NCI-H82 treated with DMSO at 0.1 percent for 48 hours (cell line): Measurements from ENCODE around the gene SHMT2.

Experiments used
- DNase-seq: peaks from one replicate; lab custom pipeline; 2025; ENCODE audit not compliant: unreplicated experiment; lab: John Stamatoyannopoulos, UW

Gene SHMT2

DNA sequence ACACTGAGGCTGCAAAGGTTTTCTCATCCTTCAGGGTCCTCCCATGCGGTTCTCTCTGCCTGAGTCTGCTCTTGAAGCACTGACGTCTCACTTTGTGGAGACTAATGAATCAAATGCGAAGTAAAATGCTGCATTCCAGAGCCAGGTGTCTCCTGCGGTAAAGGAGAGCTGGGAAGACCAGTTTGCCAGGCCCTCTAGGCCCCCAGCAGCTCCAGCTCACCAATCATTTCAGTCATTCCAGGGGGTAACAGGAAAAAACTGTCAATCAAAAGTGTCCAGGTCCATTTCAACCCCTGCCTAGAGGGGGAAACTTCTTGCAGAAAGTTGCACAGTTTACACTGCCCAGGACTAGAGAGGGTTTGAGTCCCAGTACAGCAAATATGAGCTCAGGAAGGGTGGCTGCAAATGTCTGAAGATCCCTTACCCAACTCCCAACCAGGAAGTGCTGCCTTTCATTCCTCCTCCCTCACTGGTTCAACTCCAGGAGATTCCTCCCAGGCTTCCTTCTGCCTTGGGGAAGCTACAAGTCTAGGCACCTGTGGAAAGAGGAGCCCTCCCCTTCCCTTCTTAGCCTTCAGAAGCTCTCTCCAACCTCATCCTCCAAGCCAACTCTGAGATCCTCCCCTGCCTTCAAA lies 15.6 kb upstream of the SHMT2 start:
- no peak for DNase-seq

DNA sequence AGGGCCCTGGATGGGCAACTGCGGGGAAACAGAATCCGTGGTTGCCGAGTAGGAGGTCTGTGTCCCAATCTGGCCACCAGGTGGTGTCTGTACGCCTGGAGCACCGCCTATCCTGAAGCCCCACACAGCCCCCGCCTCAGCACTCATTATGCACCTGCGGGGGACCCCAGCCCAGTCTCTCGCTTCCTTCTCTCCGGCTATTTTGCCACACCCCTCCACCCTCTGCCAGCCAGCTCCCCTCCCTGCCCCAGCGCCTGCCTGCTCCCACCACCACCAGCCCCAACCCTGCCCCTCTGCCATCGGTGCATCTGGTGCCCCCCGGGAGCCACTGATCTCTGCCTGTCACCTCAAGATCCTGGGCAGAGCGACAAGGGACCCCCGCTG lies 15.1 kb upstream of the SHMT2 start:
- peak; percentile 71 for DNase-seq

GRCh38 chr12:57215065-57215464 lies 14.4 kb upstream of the SHMT2 start:
- DNase-seq, result no peak

DNA sequence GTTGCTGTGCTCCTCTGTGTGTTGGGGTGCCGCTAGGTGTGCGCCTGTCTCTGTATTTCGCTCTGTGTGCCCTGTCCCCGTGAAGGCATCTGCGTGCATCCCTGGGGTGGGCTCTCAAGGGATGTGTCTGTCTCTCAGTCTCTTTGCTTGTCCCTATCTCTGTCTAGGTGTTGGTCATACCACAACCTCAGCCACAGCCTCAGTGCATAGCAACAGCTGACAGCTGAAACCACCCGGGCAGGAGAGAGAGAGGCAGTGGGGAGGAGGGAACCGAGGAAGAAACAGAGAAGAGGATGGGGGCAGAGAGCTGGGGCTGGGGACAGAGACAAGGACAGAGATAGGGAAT lies 13.9 kb upstream of the SHMT2 start:
- no peak for DNase-seq

GRCh38 chr12:57216014-57216911 lies 13.2 kb upstream of the SHMT2 start, which contains the start of gene NXPH4:
NXPH4 (plus strand) TSS chr12:57216794; CDS start chr12:57216970, 176 bp downstream.
- no peak for DNase-seq

DNA sequence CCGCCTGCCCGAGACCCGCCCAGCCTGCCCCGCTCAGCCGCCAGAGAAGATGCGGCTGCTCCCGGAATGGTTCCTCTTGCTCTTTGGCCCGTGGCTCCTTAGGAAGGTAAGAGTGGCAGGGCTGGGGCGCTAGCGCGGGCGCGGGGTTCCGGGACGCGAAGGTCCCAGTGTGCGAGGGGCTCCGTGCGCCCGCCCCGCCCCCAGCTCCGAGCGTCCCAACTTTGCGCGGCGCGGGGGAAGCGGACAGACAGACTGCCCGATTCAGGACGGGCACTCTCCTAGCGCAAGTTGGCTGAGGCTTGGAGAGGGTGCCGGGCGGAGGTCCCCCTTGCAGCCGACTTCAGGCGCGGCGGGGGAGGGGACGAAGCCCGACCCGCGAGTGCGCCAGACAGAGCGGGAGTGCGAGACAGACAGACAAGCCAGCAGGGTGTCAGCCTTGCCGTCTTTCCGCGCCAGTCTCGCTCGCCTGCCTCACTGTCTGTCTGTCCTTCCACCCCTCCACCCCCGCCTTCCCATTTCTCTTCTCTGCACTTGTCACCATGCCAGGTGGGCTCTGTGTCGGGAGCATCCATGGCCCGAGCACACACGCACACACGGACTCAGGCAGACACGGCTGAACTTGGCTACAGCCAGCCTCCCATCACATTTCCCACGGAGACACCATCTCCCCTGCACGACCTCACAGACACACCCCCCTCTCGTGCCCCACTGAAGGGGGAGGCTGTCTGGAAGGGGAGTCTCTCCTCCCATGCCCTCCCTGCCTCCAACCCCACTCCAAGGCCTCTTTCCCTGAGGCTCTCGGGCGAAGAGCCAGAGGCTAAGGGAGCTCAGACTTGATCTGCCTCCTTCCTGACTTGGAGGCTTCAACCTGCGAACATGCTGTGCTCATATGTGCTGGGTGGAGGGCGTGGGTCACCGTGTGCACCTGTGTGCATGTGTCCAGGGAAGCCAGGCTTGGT lies 12.3 kb upstream of the SHMT2 start:
- no peak for DNase-seq

DNA sequence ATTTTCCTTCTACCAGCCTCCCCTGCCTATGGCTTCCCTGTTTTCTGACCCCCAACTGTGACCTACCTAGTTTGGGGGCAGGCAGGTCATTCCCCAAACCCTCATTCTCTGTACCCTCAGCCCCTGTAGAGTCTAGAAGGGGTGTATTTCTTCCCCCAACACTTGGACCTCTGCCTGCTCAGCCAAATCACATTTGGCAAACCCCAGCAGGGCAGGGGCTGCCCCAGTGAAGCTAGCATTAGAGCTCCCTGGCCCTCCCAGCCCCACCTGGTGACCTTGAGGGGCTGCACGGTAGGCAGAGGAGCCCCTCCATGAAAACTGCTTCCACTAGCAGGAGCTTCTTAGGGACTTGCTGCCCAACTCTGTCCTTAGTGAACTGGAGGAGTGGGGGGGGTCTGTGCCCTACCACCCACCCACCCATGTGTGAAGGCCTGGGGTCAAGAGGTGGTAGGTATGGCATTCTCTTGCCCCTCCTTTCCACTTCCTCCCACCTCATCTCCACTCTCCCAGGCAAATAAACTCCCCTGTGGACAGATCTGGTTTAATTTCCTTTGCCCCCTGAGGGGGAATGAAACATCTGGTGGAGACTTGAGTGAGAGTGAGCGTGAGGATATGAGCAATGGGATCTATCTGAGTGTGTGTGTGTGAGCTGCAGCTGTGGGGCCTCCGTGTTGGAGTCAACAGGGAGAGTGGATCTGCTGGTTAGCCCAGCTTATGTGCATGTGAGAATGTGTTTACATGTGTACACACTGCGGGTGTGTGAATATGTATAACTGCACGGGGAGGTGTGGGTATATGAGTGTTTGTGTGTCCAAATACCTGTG lies 11.3 kb upstream of the SHMT2 start:
- no peak for DNase-seq

GRCh38 chr12:57219205-57219992 lies 10.1 kb upstream of the SHMT2 start:
- DNase-seq, result peak; percentile 96

DNA sequence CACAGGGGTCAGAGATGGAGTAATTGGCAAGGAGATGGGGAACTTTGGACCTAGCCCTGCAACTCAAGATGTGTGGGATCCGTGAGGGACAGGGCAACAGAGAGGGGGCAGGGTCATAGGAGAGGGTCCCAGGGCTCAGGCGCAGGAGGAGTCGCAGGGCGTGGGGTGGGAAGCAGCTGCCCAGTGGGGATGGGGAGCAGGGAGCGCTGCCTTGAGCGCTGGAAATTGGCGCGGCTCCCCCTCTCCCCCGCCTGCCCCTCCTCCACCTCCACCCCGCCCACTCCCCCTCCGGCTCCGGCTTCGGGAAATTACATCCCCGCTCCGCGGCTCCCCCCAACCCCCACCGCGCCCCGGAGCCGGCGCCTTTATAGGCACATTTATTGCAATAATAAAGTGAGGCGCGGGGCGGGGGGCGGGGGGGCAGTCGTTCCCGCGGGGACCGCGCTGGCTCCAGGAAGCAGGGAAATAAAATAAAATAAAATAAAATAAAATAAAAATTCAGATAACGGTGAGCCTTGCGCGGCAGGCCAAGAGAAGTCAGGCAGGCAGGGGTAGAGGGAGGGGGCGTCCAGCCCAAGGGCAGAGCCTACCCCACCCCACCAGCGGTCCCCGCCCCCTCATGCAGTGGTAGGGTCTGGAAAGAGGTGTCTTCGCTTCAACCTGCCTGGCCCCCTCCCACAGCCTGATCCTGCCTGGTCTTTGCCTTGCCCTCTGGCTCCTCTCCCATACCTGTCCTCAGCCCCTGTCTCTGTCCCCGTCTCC lies 9.3 kb upstream of the SHMT2 start:
- no peak for DNase-seq

DNA sequence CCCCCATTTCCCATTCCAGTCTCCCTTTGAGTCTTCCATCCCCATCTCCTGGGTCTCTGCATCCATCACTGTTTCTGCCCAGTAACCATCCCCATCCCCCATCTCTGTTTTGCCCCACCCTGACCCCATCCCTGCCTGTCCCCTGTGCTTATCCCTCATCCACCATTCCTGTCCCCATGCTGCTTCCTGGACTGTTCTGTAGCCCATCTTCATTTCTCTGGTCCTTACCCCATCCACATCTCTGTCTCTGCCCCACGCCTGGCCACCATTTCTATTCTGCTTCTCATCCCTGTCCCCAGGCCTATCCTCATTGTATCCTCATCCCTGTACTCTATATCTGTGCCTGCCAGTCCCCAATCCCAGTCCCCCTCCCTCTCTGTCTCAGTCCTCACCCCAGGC lies 8.7 kb upstream of the SHMT2 start:
- no peak for DNase-seq

- DNase-seq, result no peak
Observed at GRCh38 chr12:57221169-57221917, 8.2 kb upstream of the SHMT2 start.

GRCh38 chr12:57222286-57223190 lies 7.0 kb upstream of the SHMT2 start:
- no peak for DNase-seq

DNA sequence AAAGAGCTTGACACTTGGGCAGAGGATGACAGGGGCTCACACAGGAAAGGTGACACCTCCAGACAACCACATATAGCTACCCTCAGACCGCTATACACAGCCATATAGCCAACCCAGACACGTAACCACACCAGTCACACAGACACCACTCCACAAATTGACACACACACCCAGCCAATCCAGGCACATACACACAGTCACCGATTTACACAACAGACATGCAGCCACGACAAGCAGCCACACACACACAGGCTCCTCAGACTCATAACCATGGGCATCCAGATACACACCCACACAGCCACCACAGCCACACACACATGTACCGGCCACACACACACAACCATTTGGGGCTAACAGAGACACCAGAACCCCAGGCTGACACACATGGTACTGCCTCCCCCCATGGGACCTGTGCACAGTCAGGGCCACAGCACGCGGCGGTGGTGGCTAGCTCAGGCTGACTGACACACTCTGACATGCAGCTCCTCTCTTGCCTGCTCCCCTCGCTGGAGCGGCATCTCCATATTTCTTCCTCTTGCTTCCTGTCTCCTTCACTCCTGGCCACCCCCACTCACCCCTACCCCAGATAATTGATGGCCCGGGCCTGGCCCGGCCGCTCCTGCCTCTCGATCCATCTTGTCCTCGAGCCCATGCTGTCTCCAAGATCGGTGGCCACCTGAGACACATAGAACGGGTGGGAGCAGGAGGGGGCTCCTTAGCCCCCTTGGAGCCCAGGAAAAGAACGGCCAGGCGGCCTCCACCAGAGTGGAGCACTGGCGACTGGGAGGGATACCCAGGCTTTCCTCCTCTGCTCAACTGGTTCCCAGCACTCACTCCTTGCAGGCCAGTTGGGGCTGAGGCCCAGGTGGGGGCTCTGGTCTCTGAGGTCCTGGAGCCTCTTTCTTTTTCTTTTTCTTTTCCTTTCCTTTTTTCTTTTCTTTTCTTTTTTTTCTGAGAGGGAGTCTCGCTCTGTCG lies 6.0 kb upstream of the SHMT2 start:
- no peak for DNase-seq

GRCh38 chr12:57224278-57224972 lies 5.1 kb upstream of the SHMT2 start:
- DNase-seq, result no peak

DNA sequence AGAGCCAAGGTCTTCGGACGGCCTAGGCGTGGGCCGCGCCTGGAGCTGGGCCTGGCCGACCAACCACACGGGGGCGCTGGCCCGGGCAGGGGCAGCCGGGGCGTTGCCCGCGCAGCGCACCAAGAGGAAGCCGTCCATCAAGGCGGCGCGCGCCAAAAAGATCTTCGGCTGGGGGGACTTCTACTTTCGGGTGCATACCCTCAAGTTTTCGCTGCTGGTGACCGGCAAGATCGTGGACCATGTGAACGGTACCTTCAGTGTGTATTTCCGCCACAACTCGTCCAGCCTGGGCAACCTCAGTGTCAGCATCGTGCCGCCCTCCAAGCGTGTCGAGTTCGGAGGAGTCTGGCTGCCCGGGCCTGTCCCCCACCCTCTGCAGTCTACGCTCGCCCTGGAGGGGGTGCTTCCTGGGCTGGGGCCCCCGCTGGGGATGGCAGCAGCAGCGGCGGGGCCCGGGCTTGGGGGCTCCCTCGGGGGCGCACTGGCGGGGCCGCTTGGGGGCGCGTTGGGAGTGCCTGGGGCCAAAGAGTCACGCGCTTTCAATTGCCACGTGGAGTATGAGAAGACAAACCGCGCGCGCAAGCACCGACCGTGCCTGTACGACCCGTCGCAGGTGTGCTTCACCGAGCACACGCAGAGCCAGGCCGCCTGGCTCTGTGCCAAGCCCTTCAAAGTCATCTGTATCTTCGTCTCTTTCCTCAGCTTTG lies 4.4 kb upstream of the SHMT2 start:
- no peak for DNase-seq
